ENCODE results near the gene RILPL1. TPM values are rescaled to one million over a fixed set of nuclear protein-coding genes. Genes with fewer than 3 reads are reported as not detected.
"Not testable (repeated sequence)": the region's sequence is repeated elsewhere in the genome, so short reads cannot be mapped to it uniquely, and the experiment has no call there.

The RILPL1 gene
- total RNA-seq, 2 experiments from 2014 or later = 1.8 to 2.0 TPM

DNA sequence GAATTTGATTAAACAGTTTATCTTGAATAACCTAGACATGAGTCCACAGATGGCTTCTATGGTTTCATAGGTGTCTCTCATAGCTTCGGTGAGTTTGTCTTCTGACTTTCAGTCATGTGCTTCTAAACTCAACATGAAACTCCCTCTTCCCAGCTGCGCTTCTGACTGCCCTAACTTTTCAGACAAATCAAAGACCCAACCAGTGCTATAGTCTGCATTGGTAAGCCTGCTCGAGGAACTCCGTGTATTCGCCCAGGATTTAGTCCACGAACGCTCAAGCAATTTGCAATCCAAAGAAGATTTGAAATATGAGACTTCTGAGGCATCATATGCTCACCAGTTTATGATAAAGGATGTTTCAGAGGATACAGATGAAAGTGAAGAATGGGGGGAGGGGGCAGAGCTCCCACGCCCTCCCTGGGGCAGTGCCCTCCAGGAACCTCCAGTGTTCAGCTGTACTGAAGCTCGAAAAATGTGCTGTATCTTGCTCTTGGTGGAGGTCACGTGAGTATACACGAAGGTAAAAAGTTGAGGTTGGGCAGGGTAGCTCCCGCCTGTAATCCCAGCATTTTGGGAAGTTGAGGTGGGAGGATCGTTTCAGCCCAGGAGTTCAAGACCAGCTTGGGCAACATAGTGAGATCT is 91.9 kb downstream of the RILPL1 start:
- Mint-ChIP-seq H3K9me3 (no peaks in the 10 kb centered on the region), H3K27ac (no peak overlapping the region), H3K4me1 (peaks cover 33% of the 10 kb centered on the region), H3K27me3 (no peaks in the 10 kb centered on the region), H3K4me3 (no peak overlapping the region), H3K36me3 (ENCODE audit: low read depth) (no peaks in the 10 kb centered on the region)
- POLR2A ChIA-PET = no interaction called here
- no peak for DNase-seq
- CTCF ChIA-PET = interaction anchor here (0.6 kb wide), 1 partner anchor 10 kb away, joined by 3 read pairs; no protein-coding TSS in a partner anchor

GRCh38 chr12:123436017-123436964 is 97.2 kb downstream of the RILPL1 start, which contains the start of gene RILPL2:
TSS of gene RILPL2 (minus strand) at chr12:123436684. CDS start at chr12:123436420, 264 bp downstream.
- H3K4me3 Mint-ChIP-seq = peak within 1 kb of the TSS; percentile 97
- no peaks in the 10 kb centered on the region for H3K27me3 Mint-ChIP-seq
- H3K36me3 Mint-ChIP-seq (ENCODE audit: low read depth) = peaks cover 26% of the 10 kb centered on the region
- POLR2A ChIA-PET = interaction anchor here (0.7 to 5.4 kb wide), 14 partner anchors 8 to 911 kb away, joined by 3 to 58 read pairs (median 5); partner anchors contain the start of genes KMT5A, SBNO1, SNRNP35 and TMED2
- peak within 1 kb of the TSS; percentile 96 for H3K27ac Mint-ChIP-seq
- CTCF ChIA-PET = interaction anchor here (1.0 to 2.4 kb wide), 5 partner anchors 12 to 71 kb away, joined by 3 to 7 read pairs (median 4); no protein-coding TSS in a partner anchor
- no peaks in the 10 kb centered on the region for H3K9me3 Mint-ChIP-seq
- peak; percentile 93 for DNase-seq
- peaks cover 49% of the 10 kb centered on the region for H3K4me1 Mint-ChIP-seq

DNA sequence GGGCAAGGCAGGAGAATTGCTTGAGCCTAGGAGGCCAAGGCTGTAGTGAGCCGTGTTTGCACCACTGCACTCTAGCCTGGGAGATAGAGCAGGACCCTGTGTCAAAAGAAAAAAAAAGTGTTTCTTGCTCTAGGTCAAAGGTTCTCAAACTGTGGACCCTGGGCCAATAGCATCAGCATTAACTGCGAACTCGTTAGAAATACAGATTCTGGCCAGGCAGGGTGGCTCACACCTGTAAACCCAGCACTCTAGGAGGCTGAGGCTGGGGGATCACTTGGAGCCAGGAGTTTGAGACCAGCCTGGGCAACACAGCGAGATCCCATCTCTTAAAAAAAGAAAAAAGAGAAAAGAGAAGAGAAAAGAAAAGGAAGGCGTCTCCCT is 97.9 kb downstream of the RILPL1 start:
- Mint-ChIP-seq H3K27me3 (no peaks in the 10 kb centered on the region), H3K36me3 (ENCODE audit: low read depth) (peaks cover 32% of the 10 kb centered on the region), H3K4me1 (peaks cover 55% of the 10 kb centered on the region), H3K4me3 (peak overlapping the region; percentile 97), H3K27ac (peak overlapping the region; percentile 96), H3K9me3 (no peaks in the 10 kb centered on the region)
- DNase-seq = no peak
- POLR2A ChIA-PET = interaction anchor here (0.7 to 5.4 kb wide), 14 partner anchors 8 to 911 kb away, joined by 3 to 58 read pairs (median 5); partner anchors contain the start of genes KMT5A, SBNO1, SNRNP35 and TMED2
- CTCF ChIA-PET = interaction anchor here (0.8 to 2.4 kb wide), 4 partner anchors 13 to 70 kb away, joined by 3 to 7 read pairs (median 4); partner anchors contain the start of gene SNRNP35

DNA sequence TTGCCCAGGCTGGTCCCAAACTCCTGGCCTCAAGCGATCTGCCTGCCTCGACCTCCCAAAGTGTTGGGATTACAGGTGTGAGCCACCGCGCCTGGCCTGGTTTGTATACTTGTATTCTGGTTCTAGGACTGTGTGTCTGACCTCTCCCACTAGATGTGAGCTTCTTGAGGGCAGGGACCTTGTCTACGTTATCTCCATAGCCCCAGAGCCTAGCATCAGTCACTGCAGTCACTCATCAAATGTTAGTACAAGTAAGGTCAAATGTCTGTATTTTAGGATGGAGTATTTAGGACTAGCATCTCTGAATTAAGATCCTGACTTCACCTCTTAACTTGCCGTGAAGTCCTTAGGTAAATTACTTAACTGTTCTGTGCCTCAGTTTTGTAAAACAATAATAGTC is 99.9 kb downstream of the RILPL1 start:
- peak overlapping the region; percentile 97 for H3K4me3 Mint-ChIP-seq
- no peaks in the 10 kb centered on the region for H3K9me3 Mint-ChIP-seq
- ChIA-PET CTCF (interaction anchor here (0.7 to 1.5 kb wide), 3 partner anchors 27 to 68 kb away, joined by 4 to 6 read pairs (median 4); no protein-coding TSS in a partner anchor), POLR2A (interaction anchor here (0.9 to 5.4 kb wide), 6 partner anchors 17 to 201 kb away, joined by 3 to 58 read pairs (median 4); partner anchors contain the start of genes MPHOSPH9, MTRFR and SNRNP35)
- H3K27ac Mint-ChIP-seq = peak overlapping the region; percentile 96
- DNase-seq = no peak
- H3K4me1 Mint-ChIP-seq = peaks cover 63% of the 10 kb centered on the region
- H3K36me3 Mint-ChIP-seq (ENCODE audit: low read depth) = peaks cover 44% of the 10 kb centered on the region
- no peaks in the 10 kb centered on the region for H3K27me3 Mint-ChIP-seq

GRCh38 chr12:123431951-123432817 is 101.3 kb downstream of the RILPL1 start:
- not testable (repeated sequence) for DNase-seq, H3K9me3 Mint-ChIP-seq, H3K27me3 Mint-ChIP-seq
- peaks cover 56% of the 10 kb centered on the region for H3K36me3 Mint-ChIP-seq (ENCODE audit: low read depth)
- CTCF ChIA-PET = interaction anchor here (0.7 to 1.5 kb wide), 2 partner anchors 67 to 305 kb away, joined by 3 to 6 read pairs; no protein-coding TSS in a partner anchor
- H3K27ac Mint-ChIP-seq = peak overlapping the region; percentile 71
- peaks cover 70% of the 10 kb centered on the region for H3K4me1 Mint-ChIP-seq
- POLR2A ChIA-PET = interaction anchor here (0.7 to 5.4 kb wide), 7 partner anchors 18 to 170 kb away, joined by 3 to 58 read pairs (median 5); partner anchors contain the start of genes DDX55 and SNRNP35
- peak overlapping the region; percentile 97 for H3K4me3 Mint-ChIP-seq

- peaks cover 54% of the 10 kb centered on the region for H3K36me3 Mint-ChIP-seq (ENCODE audit: low read depth)
- POLR2A ChIA-PET = interaction anchor here (1.1 to 5.0 kb wide), 6 partner anchors 12 to 196 kb away, joined by 3 to 47 read pairs (median 12); partner anchors contain the start of genes KMT5A, MPHOSPH9, MTRFR and SNRNP35
- H3K9me3 Mint-ChIP-seq, DNase-seq, H3K4me3 Mint-ChIP-seq, H3K27me3 Mint-ChIP-seq: not testable (repeated sequence)
- CTCF ChIA-PET = interaction anchor here (1.2 to 2.5 kb wide), 3 partner anchors 19 to 153 kb away, joined by 3 to 6 read pairs (median 4); no protein-coding TSS in a partner anchor
- H3K27ac Mint-ChIP-seq = peak overlapping the region; percentile 78
- H3K4me1 Mint-ChIP-seq = peaks cover 58% of the 10 kb centered on the region
Measured at GRCh38 chr12:123429101-123429500, 104.4 kb downstream of the RILPL1 start.

- Mint-ChIP-seq H3K36me3 (ENCODE audit: low read depth) (peaks cover 56% of the 10 kb centered on the region), H3K27me3 (no peaks in the 10 kb centered on the region), H3K9me3 (no peaks in the 10 kb centered on the region), H3K27ac (peak overlapping the region; percentile 78), H3K4me3 (peak overlapping the region; percentile 24), H3K4me1 (peaks cover 53% of the 10 kb centered on the region)
- DNase-seq = no peak
- POLR2A ChIA-PET = interaction anchor here (1.1 to 5.0 kb wide), 9 partner anchors 8 to 196 kb away, joined by 3 to 47 read pairs (median 12); partner anchors contain the start of genes KMT5A, MPHOSPH9, MTRFR and RILPL2
- CTCF ChIA-PET = interaction anchor here (1.2 to 2.5 kb wide), 3 partner anchors 20 to 153 kb away, joined by 3 to 6 read pairs (median 4); no protein-coding TSS in a partner anchor
Measured at GRCh38 chr12:123428591-123428990, 104.9 kb downstream of the RILPL1 start.

DNA sequence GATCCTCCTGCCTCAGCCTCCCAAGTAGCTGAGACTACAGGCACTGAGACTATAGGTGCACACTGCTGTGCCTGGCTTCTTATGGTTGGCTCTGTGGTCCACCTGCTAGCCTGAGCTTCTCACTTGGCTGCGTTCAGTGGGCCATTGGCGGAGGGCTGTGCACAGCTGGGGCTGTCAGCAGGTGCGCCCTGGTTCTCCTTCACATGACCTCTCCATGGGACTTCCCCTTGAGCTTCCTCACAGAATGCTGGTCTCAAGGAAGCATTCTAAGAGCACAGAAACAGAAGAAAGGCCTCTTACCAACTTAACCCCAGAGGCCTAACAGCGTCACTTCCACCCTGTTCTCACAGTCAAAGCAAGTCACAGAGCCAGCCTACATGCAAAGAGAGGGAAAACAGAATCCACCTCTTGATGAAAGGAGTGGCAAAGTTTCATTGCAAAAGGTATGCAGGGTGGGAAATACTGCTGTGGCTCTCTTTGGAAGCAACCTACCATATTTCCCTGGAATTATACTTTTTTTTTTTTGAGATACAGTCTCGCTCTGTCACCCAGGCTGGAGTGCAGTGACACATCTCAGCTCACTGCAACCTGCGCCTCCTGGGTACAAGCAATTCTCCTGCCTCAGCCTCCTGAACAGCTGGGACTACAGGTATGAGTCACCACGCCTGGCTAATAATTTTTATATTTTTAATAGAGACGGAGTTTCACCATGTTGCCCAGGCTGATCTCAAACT is 106.3 kb downstream of the RILPL1 start:
- Mint-ChIP-seq H3K27ac (peak overlapping the region; percentile 78), H3K4me3 (peak overlapping the region; percentile 10), H3K4me1 (peaks cover 40% of the 10 kb centered on the region), H3K9me3 (no peaks in the 10 kb centered on the region), H3K36me3 (ENCODE audit: low read depth) (peaks cover 60% of the 10 kb centered on the region), H3K27me3 (no peaks in the 10 kb centered on the region)
- CTCF ChIA-PET = interaction anchor here (1.0 to 2.5 kb wide), 3 partner anchors 21 to 156 kb away, joined by 3 to 6 read pairs (median 4); partner anchors contain the start of gene KMT5A
- POLR2A ChIA-PET = interaction anchor here (0.5 to 5.0 kb wide), 16 partner anchors 10 to 195 kb away, joined by 3 to 47 read pairs (median 4); partner anchors contain the start of genes KMT5A, RILPL2, SBNO1 and SNRNP35
- DNase-seq = peak; percentile 53

DNA sequence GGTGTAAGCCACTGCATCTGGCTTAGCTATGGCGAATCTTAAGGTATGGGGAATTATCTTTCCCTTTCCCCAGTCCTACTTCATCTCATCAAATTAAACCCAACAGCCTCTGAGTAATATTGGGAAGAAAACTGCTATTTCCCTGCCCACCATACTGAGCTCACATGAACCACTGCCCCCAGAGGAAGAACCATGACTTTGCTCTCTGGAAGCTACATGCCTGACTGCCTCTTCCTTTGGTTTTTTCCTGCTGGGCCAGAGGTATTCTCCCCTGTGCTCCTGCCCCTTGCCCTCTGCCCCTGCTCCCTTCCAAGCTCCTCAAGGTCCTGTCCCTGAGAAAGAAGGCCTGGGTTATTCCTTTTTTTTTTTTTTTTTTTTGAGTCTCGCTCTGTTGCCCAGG is 112.2 kb downstream of the RILPL1 start:
- no peak overlapping the region for H3K27ac Mint-ChIP-seq

More for the DNA sequence above, 112.2 kb downstream of the RILPL1 start:
- no peaks in the 10 kb centered on the region for H3K4me1 Mint-ChIP-seq
- H3K27me3 Mint-ChIP-seq = no peaks in the 10 kb centered on the region
- DNase-seq = no peak
- ChIA-PET CTCF (interaction anchor here (0.7 kb wide), 1 partner anchor 72 kb away, joined by 4 read pairs; no protein-coding TSS in a partner anchor), POLR2A (interaction anchor here (0.9 to 1.3 kb wide), 2 partner anchors 9 to 39 kb away, joined by 3 to 4 read pairs; no protein-coding TSS in a partner anchor)
- no peaks in the 10 kb centered on the region for H3K9me3 Mint-ChIP-seq
- peaks cover 34% of the 10 kb centered on the region for H3K36me3 Mint-ChIP-seq (ENCODE audit: low read depth)
- H3K4me3 Mint-ChIP-seq = no peak overlapping the region

All from activated CD4-positive, alpha-beta memory T cell treated with anti-CD3 and anti-CD28 coated beads, Interleukin-2, amount 10 ng/mL, durations not matched to agents 7 days and 5 days (primary cell).